HepG2 (cell line): ENCODE measurements around the gene DCAF8. TPM values are rescaled to one million over a fixed set of nuclear protein-coding genes. Genes with fewer than 3 reads are reported as not detected.

Source experiments
- ATAC-seq: fragments of 200-7000 bp; cut with Tn5 transposase; 3 replicates; pipeline ENCODE4 v1.9.1; 2020; ENCODE audit warnings: mild to moderate bottlenecking, moderate library complexity
- BruUV-seq: library from RNA; stranded (reverse); fragments of 400-500 nt; replicated peaks from 2 replicates; lab custom pipeline; 2021; lab: Mats Ljungman, UMichigan
- CTCF ChIA-PET: fragments of 300-600 bp; formaldehyde crosslinking; extraction: SDS; loops from one replicate; lab custom pipeline; 2021; ENCODE audit warnings: low total read pairs, inconsistent platforms, low intra/inter-chr PET ratio; lab: Yijun Ruan, JAX
- POLR2A ChIA-PET: fragments of 350-600 bp; sonication (Branson Sonifier 250); formaldehyde crosslinking; loops from one replicate; lab custom pipeline; 2020; ENCODE audit warnings: antibody characterized with exemption, inconsistent platforms; lab: Yijun Ruan, JAX
- DNase-seq: peaks from one replicate; pipeline ENCODE4 v3.0.0-alpha.2; 2015; ENCODE audit warnings: low spot score
- FAIRE-seq: peaks from 3 replicates; lab custom pipeline; 2011; peaks lifted over from hg19 to GRCh38; lab: Jason Lieb, UNC
- H2AFZ ChIP-seq: one replicate; pipeline ENCODE4 v1.6.1; 2011; ENCODE audit warnings: low read length, inconsistent platforms
- H3K27ac ChIP-seq: fragments of 300-600 bp; 3 replicates; pipeline ENCODE4 v1.8.0; 2011; ENCODE audit warnings: mixed run types, mild to moderate bottlenecking, mixed read lengths, low read length, inconsistent platforms; ENCODE audit not compliant: insufficient read depth; ENCODE audit errors: extremely low read length
- H3K27me3 ChIP-seq, 2 experiments: fragments of 200-600 bp in 1 of 2; 2 replicates in 1 of 2; 3 replicates in 1 of 2; pipeline versions ENCODE4 v1.6.0 to v1.8.0; 2011; ENCODE audit warnings: low read length in 2 of 2, mild to moderate bottlenecking in 2 of 2, moderate library complexity in 2 of 2, inconsistent platforms in 1 of 2; ENCODE audit not compliant: insufficient read depth in 2 of 2, control insufficient read depth in 1 of 2
- H3K36me3 ChIP-seq, 2 experiments: fragments of 200-600 bp in 1 of 2; replicated peaks in 1 of 2; 2 replicates in 1 of 2; 3 replicates in 1 of 2; pipeline versions ENCODE4 v1.5.1 to v1.8.0; 2011; ENCODE audit warnings: low read length in 2 of 2, inconsistent platforms in 1 of 2; ENCODE audit not compliant: insufficient read depth in 2 of 2, control insufficient read depth in 1 of 2
- H3K4me1 ChIP-seq: 2 replicates; pipeline ENCODE4 v1.5.1; 2012; ENCODE audit warnings: low read length, inconsistent platforms; ENCODE audit not compliant: insufficient read depth
- H3K4me2 ChIP-seq: 2 replicates; pipeline ENCODE4 v1.6.0; 2011; ENCODE audit warnings: low read depth, low read length, inconsistent platforms
- H3K4me3 ChIP-seq, 3 experiments: fragments of 200-600 bp in 1 of 3; sonication (generic), shearing (Covaris generic) in 1 of 3; replicated peaks in 1 of 3; 2 replicates each; pipeline ENCODE4 v1.5.1; 2011 to 2016; ENCODE audit warnings: low read length in 3 of 3, inconsistent platforms in 2 of 3, low read depth in 2 of 3, mild to moderate bottlenecking in 2 of 3, control low read depth in 1 of 3, mixed read lengths in 1 of 3; ENCODE audit not compliant: insufficient read depth in 1 of 3
- H3K79me2 ChIP-seq: one replicate; pipeline ENCODE4 v1.6.1; 2011; ENCODE audit warnings: low read length, inconsistent platforms; ENCODE audit not compliant: insufficient read depth
- H3K9ac ChIP-seq: 2 replicates; pipeline ENCODE4 v1.6.0; 2011; ENCODE audit warnings: mild to moderate bottlenecking, low read depth, low read length, inconsistent platforms; ENCODE audit not compliant: insufficient read depth
- H3K9me3 ChIP-seq: 2 replicates; pipeline ENCODE4 v1.5.1; 2012; ENCODE audit warnings: mild to moderate bottlenecking, low read length
- H4K20me1 ChIP-seq: 2 replicates; pipeline ENCODE4 v1.6.0; 2011; ENCODE audit warnings: inconsistent platforms, mild to moderate bottlenecking, low read length, moderate library complexity; ENCODE audit not compliant: insufficient read depth
- IRF2 ChIP-seq: IDR thresholded peaks from 2 replicates; pipeline ENCODE4 v1.6.1; 2018; ENCODE audit warnings: missing genetic modification reagents, missing compliant biosample characterization
- SALL2 ChIP-seq: sonication (generic); formaldehyde crosslinking; IDR thresholded peaks from 2 replicates; pipeline ENCODE4 v1.8.1; 2023; ENCODE audit warnings: mild to moderate bottlenecking, missing genetic modification reagents, inconsistent platforms
- SCMH1 ChIP-seq: sonication (generic); formaldehyde crosslinking; IDR thresholded peaks from 2 replicates; pipeline ENCODE4 v1.9.0; 2021; ENCODE audit warnings: missing genetic modification reagents, mild to moderate bottlenecking, borderline replicate concordance
- TAF15 ChIP-seq: fragments of 200-400 bp; formaldehyde crosslinking; IDR thresholded peaks from one replicate; pipeline ENCODE4 v1.6.1; 2018; ENCODE audit warnings: mild to moderate bottlenecking, low read depth, low read length; ENCODE audit not compliant: poor library complexity, severe bottlenecking
- YY1 ChIP-seq: IDR thresholded peaks from 2 replicates; pipeline ENCODE4 v1.6.1; 2011; ENCODE audit warnings: low read length, low read depth, moderate library complexity, mild to moderate bottlenecking; ENCODE audit not compliant: insufficient read depth, insufficient replicate concordance
- ZBTB21 ChIP-seq: sonication (generic); formaldehyde crosslinking; IDR thresholded peaks from 2 replicates; pipeline ENCODE4 v1.4.0; 2020; ENCODE audit warnings: missing genetic modification reagents
- ZKSCAN1 ChIP-seq: fragments of 150-350 bp; IDR thresholded peaks from 2 replicates; pipeline ENCODE4 v1.6.1; 2014; ENCODE audit warnings: low read length
- ZMAT3 ChIP-seq: sonication (generic); formaldehyde crosslinking; conservative IDR thresholded peaks from 2 replicates; pipeline ENCODE4 v1.7.0; 2021; ENCODE audit warnings: missing genetic modification reagents
- ZNF749 ChIP-seq: sonication (generic); formaldehyde crosslinking; IDR thresholded peaks from 2 replicates; pipeline ENCODE4 v1.8.0; 2022; ENCODE audit warnings: mild to moderate bottlenecking, missing genetic modification reagents, moderate library complexity, borderline replicate concordance
- WGBS: methylation state at CpG from one replicate; pipeline ENCODE4 v1.1.6; 2017; ENCODE audit warnings: low lambda C conversion rate; 5-methylcytosine and 5-hydroxymethylcytosine counted together
- in situ Hi-C: cut with HindIII; loops from 2 replicates; pipeline ENCODE4 v1.10.0; 2017; ENCODE audit warnings: low pct_unique_long_range_greater_than_20kb; ENCODE audit not compliant: extremely low pct_ligation_motif_present
- intact Hi-C: fragments of 100-400 bp; cut with micrococcal nuclease; formaldehyde crosslinking; loops from one replicate; pipeline ENCODE4 v1.10.0; 2022; ENCODE audit not compliant: unreplicated experiment
- polyA plus RNA-seq, 8 experiments: library from polyadenylated mRNA; depleted of rRNA in 3 of 8; stranded (reverse) in 7 of 8; unstranded in 1 of 8; fragments of >200 nt; fragmentation: Illumina TruSeq in 4 of 8; extraction: Trizol in 4 of 8; gene quantifications; 2 replicates each; pipeline versions ENCODE4 v1.2.1 to v1.2.3, GENCODE V29; 2011 to 2016; ENCODE audit warnings: low read depth in 4 of 8, missing spikeins in 1 of 8, mixed read lengths in 1 of 8; ENCODE audit not compliant: insufficient read depth in 1 of 8
- total RNA-seq, 5 experiments: library from RNA; depleted of rRNA; stranded (reverse); fragments of >200 nt; fragmentation: Illumina TruSeq; extraction: Trizol; gene quantifications; 2 replicates each; pipeline ENCODE4 v1.2.3, GENCODE V29; 2016; ENCODE audit warnings: low read depth in 1 of 5
- TF ChIP-seq, protein P1 (sequence below): sonication (generic); formaldehyde crosslinking; IDR thresholded peaks from 2 replicates; pipeline ENCODE4 v1.9.0; 2021; ENCODE audit warnings: missing genetic modification reagents, borderline replicate concordance
- TF ChIP-seq, protein P2 (sequence below): sonication (generic); formaldehyde crosslinking; IDR thresholded peaks from 2 replicates; pipeline ENCODE4 v1.4.0; 2020; ENCODE audit warnings: missing genetic modification reagents
- TF ChIP-seq, protein P3 (sequence below): sonication (generic); formaldehyde crosslinking; IDR thresholded peaks from 2 replicates; pipeline ENCODE4 v1.5.1; 2020; ENCODE audit warnings: missing genetic modification reagents, mild to moderate bottlenecking, borderline replicate concordance

The DCAF8 gene
- total and polyA plus RNA-seq, 2 of the 13 experiments (the other 11 are each of a cell fraction or from before 2014, with no cell fraction given): 73.4 to 79.8 TPM

DNA sequence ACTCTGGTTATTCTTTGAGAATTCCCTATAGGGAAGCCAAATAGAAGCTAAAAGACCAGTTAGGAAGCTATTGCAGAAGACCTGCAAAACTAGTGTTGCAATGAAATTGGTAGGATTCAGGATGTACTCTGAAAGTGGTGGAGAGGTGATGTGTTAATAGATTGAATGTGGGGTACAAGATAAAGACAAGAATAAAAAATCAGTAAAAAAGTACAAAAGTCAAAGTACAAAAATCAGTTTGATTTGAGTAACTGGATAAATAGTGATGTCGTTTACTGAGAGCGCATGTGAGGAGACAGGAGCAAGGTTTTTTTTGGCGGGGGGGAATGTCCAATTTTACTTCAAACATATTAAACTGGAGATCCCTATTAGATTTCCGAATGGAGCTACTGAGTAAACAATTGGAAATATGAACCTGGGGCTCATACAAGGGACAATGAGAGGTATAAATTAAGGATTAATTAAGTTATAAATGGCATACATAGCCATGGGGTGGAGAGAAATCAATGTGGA lies 2.5 kb upstream of the DCAF8 start:
- Histone ChIP-seq H3K36me3 (no peaks in the 10 kb centered on the region), H3K27ac (no peak overlapping the region), H3K4me3 (no peak overlapping the region), H3K4me1 (peaks cover 29% of the 10 kb centered on the region), H3K79me2 (peaks cover 22% of the 10 kb centered on the region), H3K27me3 (no peaks in the 10 kb centered on the region; a peak in 1 of 5 replicates), H4K20me1 (0 out of 2 replicates have a peak, but pooled peaks cover 8% of the 10 kb centered on the region), H3K9ac (no peak overlapping the region), H2AFZ (no peak overlapping the region), H3K9me3 (no peaks in the 10 kb centered on the region), H3K4me2 (no peak overlapping the region)
- DNase-seq (no peak), ATAC-seq (no peak), FAIRE-seq (no peak)
- TF ChIP-seq YY1 (no peak), SALL2 (CRISPR knock-in tag) (no peak), ZKSCAN1 (no peak), ZNF749 (CRISPR knock-in tag) (no peak), TAF15 (no peak), ZMAT3 (CRISPR knock-in tag) (no peak), IRF2 (CRISPR knock-in tag) (no peak), ZBTB21 (CRISPR knock-in tag) (no peak), SCMH1 (CRISPR knock-in tag) (no peak)
- TF ChIP-seq, protein P1, sequence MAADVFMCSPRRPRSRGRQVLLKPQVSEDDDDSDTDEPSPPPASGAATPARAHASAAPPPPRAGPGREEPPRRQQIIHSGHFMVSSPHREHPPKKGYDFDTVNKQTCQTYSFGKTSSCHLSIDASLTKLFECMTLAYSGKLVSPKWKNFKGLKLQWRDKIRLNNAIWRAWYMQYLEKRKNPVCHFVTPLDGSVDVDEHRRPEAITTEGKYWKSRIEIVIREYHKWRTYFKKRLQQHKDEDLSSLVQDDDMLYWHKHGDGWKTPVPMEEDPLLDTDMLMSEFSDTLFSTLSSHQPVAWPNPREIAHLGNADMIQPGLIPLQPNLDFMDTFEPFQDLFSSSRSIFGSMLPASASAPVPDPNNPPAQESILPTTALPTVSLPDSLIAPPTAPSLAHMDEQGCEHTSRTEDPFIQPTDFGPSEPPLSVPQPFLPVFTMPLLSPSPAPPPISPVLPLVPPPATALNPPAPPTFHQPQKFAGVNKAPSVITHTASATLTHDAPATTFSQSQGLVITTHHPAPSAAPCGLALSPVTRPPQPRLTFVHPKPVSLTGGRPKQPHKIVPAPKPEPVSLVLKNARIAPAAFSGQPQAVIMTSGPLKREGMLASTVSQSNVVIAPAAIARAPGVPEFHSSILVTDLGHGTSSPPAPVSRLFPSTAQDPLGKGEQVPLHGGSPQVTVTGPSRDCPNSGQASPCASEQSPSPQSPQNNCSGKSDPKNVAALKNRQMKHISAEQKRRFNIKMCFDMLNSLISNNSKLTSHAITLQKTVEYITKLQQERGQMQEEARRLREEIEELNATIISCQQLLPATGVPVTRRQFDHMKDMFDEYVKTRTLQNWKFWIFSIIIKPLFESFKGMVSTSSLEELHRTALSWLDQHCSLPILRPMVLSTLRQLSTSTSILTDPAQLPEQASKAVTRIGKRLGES (CRISPR knock-in tag): no peak
- TF ChIP-seq, protein P2, sequence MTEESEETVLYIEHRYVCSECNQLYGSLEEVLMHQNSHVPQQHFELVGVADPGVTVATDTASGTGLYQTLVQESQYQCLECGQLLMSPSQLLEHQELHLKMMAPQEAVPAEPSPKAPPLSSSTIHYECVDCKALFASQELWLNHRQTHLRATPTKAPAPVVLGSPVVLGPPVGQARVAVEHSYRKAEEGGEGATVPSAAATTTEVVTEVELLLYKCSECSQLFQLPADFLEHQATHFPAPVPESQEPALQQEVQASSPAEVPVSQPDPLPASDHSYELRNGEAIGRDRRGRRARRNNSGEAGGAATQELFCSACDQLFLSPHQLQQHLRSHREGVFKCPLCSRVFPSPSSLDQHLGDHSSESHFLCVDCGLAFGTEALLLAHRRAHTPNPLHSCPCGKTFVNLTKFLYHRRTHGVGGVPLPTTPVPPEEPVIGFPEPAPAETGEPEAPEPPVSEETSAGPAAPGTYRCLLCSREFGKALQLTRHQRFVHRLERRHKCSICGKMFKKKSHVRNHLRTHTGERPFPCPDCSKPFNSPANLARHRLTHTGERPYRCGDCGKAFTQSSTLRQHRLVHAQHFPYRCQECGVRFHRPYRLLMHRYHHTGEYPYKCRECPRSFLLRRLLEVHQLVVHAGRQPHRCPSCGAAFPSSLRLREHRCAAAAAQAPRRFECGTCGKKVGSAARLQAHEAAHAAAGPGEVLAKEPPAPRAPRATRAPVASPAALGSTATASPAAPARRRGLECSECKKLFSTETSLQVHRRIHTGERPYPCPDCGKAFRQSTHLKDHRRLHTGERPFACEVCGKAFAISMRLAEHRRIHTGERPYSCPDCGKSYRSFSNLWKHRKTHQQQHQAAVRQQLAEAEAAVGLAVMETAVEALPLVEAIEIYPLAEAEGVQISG: no peak
- TF ChIP-seq, protein P3, sequence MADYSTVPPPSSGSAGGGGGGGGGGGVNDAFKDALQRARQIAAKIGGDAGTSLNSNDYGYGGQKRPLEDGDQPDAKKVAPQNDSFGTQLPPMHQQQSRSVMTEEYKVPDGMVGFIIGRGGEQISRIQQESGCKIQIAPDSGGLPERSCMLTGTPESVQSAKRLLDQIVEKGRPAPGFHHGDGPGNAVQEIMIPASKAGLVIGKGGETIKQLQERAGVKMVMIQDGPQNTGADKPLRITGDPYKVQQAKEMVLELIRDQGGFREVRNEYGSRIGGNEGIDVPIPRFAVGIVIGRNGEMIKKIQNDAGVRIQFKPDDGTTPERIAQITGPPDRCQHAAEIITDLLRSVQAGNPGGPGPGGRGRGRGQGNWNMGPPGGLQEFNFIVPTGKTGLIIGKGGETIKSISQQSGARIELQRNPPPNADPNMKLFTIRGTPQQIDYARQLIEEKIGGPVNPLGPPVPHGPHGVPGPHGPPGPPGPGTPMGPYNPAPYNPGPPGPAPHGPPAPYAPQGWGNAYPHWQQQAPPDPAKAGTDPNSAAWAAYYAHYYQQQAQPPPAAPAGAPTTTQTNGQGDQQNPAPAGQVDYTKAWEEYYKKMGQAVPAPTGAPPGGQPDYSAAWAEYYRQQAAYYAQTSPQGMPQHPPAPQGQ: no peak
- no TSS peak for BruUV-seq
- intact Hi-C loops: no loop called here
- CTCF ChIA-PET: no interaction called here
- 42% methylated on average over 4 of the region's 4 CpGs for WGBS
- POLR2A ChIA-PET: no interaction called here
- in situ Hi-C loops: no loop called here
